K562 (cell line): ENCODE measurements around the gene PTTG2.

Experiments used
- ELF4 ChIP-seq: fragments of 450-650 bp; formaldehyde crosslinking; IDR thresholded peaks from 2 replicates; pipeline ENCODE4 v1.4.0; 2022; ENCODE audit warnings: missing genetic modification characterization
- FOXJ3 ChIP-seq: sonication (generic); formaldehyde crosslinking; IDR thresholded peaks from 2 replicates; pipeline ENCODE4 v1.4.0; 2020; ENCODE audit warnings: mild to moderate bottlenecking, missing genetic modification reagents
- TCF7 ChIP-seq: sonication (generic); IDR thresholded peaks from 2 replicates; pipeline ENCODE4 v1.6.1; 2016; ENCODE audit warnings: antibody characterized with exemption, borderline replicate concordance
- USF2 ChIP-seq: sonication (generic); formaldehyde crosslinking; IDR thresholded peaks from 2 replicates; pipeline ENCODE4 v1.5.0; 2020; ENCODE audit warnings: missing genetic modification reagents
- TF ChIP-seq, protein P1 (sequence below), 3 experiments: IDR thresholded peaks in 2 of 3; conservative IDR thresholded peaks in 1 of 3; 2 replicates each; pipeline ENCODE4 v1.5.1; 2011 to 2012; ENCODE audit warnings: low read length in 3 of 3, mild to moderate bottlenecking in 3 of 3, control low read depth in 2 of 3, improper control_type of control experiment in 1 of 3, inconsistent platforms in 1 of 3, low read depth in 1 of 3, mixed read lengths in 1 of 3, moderate library complexity in 1 of 3; ENCODE audit not compliant: insufficient read depth in 2 of 3
- TF ChIP-seq, protein P2 (sequence below): IDR thresholded peaks from 2 replicates; pipeline ENCODE4 v1.6.1; 2016; ENCODE audit warnings: missing genetic modification characterization, missing compliant biosample characterization

DNA sequence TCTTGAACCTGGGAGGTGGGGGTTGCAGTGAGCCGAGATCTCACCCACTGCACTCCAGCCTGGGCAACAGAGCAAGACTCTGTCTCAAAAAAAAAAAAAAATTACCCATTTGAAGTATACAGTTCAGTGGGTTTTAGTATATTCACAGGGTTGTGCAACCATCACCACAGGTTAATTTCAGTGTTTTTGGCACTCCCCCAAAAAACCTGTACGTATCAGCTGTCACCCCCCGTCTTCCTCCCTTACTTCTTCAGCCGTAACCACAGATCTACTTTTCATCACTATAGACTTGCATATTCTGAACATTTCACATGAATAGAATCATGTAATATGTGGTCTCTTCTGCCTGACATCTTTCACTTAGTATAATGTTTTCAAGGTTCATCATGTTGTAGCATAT lies 11.7 kb upstream of the PTTG2 start:
- TF ChIP-seq, protein P1, sequence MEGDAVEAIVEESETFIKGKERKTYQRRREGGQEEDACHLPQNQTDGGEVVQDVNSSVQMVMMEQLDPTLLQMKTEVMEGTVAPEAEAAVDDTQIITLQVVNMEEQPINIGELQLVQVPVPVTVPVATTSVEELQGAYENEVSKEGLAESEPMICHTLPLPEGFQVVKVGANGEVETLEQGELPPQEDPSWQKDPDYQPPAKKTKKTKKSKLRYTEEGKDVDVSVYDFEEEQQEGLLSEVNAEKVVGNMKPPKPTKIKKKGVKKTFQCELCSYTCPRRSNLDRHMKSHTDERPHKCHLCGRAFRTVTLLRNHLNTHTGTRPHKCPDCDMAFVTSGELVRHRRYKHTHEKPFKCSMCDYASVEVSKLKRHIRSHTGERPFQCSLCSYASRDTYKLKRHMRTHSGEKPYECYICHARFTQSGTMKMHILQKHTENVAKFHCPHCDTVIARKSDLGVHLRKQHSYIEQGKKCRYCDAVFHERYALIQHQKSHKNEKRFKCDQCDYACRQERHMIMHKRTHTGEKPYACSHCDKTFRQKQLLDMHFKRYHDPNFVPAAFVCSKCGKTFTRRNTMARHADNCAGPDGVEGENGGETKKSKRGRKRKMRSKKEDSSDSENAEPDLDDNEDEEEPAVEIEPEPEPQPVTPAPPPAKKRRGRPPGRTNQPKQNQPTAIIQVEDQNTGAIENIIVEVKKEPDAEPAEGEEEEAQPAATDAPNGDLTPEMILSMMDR (IDR thresholded peaks at IDR 0.05 in 2 of 3, conservative IDR thresholded peaks at IDR 0.05 in 1 of 3; ENCODE audit: insufficient read depth in 2 of 3, low read depth in 1 of 3, low read length in 3 of 3): no peak
- TF ChIP-seq USF2 (CRISPR knock-in tag) (no peak), TCF7 (no peak), ELF4 (CRISPR knock-in tag) (no peak), FOXJ3 (CRISPR knock-in tag) (no peak)
- TF ChIP-seq, protein P2, sequence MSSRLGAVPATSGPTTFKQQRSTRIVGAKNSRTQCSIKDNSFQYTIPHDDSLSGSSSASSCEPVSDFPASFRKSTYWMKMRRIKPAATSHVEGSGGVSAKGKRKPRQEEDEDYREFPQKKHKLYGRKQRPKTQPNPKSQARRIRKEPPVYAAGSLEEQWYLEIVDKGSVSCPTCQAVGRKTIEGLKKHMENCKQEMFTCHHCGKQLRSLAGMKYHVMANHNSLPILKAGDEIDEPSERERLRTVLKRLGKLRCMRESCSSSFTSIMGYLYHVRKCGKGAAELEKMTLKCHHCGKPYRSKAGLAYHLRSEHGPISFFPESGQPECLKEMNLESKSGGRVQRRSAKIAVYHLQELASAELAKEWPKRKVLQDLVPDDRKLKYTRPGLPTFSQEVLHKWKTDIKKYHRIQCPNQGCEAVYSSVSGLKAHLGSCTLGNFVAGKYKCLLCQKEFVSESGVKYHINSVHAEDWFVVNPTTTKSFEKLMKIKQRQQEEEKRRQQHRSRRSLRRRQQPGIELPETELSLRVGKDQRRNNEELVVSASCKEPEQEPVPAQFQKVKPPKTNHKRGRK (tag): no peak
